Right atrium auricular region (tissue), 2 donors: ENCODE results near the gene ARL8B. TPM values are rescaled to one million over a fixed set of nuclear protein-coding genes. Genes with fewer than 3 reads are reported as not detected.

Source experiments
- DNase-seq: peaks from one replicate; pipeline ENCODE4 v3.0.0-alpha.2; 2019; ENCODE audit warnings: low spot score
- H3K27ac ChIP-seq, 2 donors: fragments of 200-600 bp; sonication (generic); 1 replicate in 1 of 2; 2 replicates in 1 of 2; pipeline ENCODE4 v1.5.1; 2016 to 2019
- H3K27me3 ChIP-seq, 2 donors: fragments of 200-600 bp; sonication (generic); one replicate each; pipeline versions ENCODE4 v1.5.1 to v1.6.0; 2017 to 2019
- H3K36me3 ChIP-seq: fragments of 200-600 bp; sonication (generic); one replicate; pipeline ENCODE4 v1.5.1; 2016
- H3K4me1 ChIP-seq, 2 donors: fragments of 200-600 bp; sonication (generic); one replicate each; pipeline versions ENCODE4 v1.5.1 to v1.6.0; 2017 to 2019
- H3K4me3 ChIP-seq, 2 donors: fragments of 200-600 bp; sonication (generic); 1 replicate in 1 of 2; 2 replicates in 1 of 2; pipeline ENCODE4 v1.5.1; 2017 to 2019; ENCODE audit warnings: mild to moderate bottlenecking in 1 of 2, moderate library complexity in 1 of 2
- H3K9me3 ChIP-seq, 2 donors: fragments of 200-600 bp; sonication (generic); one replicate each; pipeline ENCODE4 v1.5.1; 2019
- total RNA-seq, 2 donors: library from RNA; depleted of rRNA; stranded (reverse); fragments of >200 nt; gene quantifications; one replicate each; pipeline ENCODE4 v1.1.0, GENCODE V29; 2016
- TF ChIP-seq, protein P1 (sequence below), 2 donors: fragments of 200-600 bp; sonication (generic); IDR thresholded peaks; one replicate each; pipeline ENCODE4 v1.5.1; 2019; ENCODE audit warnings: antibody characterized with exemption in 2 of 2

The ARL8B gene
- total RNA-seq, 2 donors from 2014 or later = 33.9 to 35.6 TPM

DNA sequence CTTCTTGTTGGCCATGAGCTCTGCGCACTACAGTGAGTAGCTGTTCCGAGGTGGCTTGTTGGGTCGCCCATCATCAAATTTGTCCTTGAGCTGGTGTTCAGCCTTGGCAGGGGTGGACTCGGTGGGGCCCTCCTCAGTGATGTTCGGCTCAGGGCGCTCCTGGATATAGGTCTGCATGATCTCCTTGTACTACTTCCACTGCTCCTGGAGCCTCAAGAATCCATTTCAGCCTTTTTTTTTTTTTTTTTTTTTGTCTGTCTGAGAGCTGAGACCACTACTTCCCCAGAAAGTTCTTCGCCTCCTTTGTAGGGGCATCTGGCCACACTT is 39.3 kb upstream of the ARL8B start:
- Histone ChIP-seq H3K4me3 (no peak overlapping the region), H3K4me1 (no peaks in the 10 kb centered on the region), H3K27ac (no peak overlapping the region), H3K9me3 (no peaks in the 10 kb centered on the region), H3K27me3 (no peaks in the 10 kb centered on the region), H3K36me3 (no peaks in the 10 kb centered on the region)
- TF ChIP-seq, protein P1, sequence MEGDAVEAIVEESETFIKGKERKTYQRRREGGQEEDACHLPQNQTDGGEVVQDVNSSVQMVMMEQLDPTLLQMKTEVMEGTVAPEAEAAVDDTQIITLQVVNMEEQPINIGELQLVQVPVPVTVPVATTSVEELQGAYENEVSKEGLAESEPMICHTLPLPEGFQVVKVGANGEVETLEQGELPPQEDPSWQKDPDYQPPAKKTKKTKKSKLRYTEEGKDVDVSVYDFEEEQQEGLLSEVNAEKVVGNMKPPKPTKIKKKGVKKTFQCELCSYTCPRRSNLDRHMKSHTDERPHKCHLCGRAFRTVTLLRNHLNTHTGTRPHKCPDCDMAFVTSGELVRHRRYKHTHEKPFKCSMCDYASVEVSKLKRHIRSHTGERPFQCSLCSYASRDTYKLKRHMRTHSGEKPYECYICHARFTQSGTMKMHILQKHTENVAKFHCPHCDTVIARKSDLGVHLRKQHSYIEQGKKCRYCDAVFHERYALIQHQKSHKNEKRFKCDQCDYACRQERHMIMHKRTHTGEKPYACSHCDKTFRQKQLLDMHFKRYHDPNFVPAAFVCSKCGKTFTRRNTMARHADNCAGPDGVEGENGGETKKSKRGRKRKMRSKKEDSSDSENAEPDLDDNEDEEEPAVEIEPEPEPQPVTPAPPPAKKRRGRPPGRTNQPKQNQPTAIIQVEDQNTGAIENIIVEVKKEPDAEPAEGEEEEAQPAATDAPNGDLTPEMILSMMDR (IDR thresholded peaks at IDR 0.05) = no peak
- DNase-seq = no peak

DNA sequence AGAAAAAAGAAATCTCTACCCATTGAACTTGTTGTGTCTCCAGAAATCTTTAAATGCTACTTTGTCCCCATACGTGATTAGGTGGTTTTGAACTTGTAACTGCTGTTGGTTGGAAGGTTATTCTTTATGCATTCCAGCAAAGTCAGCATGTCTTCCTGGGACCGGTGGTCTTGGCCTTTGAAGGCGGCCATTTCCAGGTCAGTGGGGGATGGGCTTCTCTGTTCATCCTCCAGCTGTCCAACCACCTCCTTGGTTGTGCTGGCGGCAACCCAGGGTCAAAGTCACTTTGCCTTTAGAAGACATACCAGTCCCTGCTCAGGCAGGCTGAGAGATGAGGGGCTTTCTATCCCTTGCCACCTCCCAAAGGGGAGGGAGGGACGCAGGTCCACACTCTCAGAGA is 37.9 kb upstream of the ARL8B start:
- no peak overlapping the region for H3K27ac ChIP-seq
- H3K27me3 ChIP-seq = no peaks in the 10 kb centered on the region
- DNase-seq = no peak
- no peaks in the 10 kb centered on the region for H3K4me1 ChIP-seq
- no peaks in the 10 kb centered on the region for H3K36me3 ChIP-seq
- H3K9me3 ChIP-seq = no peaks in the 10 kb centered on the region
- no peak overlapping the region for H3K4me3 ChIP-seq
- TF ChIP-seq, protein P1 (IDR thresholded peaks at IDR 0.05) = no peak

DNA sequence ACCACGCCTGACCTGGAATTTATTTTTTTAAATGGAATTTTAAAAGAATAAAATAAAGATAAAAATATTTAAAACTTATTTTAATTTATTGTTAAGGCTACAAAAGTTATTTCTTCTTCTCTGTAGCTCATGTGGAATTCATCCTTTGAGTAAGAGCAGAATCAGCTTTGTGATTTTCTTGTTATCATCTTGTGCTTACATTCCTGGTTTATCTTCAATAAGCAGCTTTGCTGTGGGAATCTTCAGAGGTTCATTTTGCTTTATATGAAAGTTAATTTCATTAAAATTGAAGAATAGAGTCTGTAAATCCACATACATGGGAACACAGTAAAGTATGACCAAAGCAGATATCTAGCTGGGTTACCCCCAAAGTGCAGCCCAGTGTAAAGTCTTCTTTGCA is 35.4 kb upstream of the ARL8B start:
- H3K4me3 ChIP-seq = no peak overlapping the region
- no peaks in the 10 kb centered on the region for H3K4me1 ChIP-seq
- H3K27ac ChIP-seq = no peak overlapping the region
- no peaks in the 10 kb centered on the region for H3K27me3 ChIP-seq
- TF ChIP-seq, protein P1 (IDR thresholded peaks at IDR 0.05) = no peak
- H3K9me3 ChIP-seq = no peaks in the 10 kb centered on the region
- H3K36me3 ChIP-seq = no peaks in the 10 kb centered on the region
- DNase-seq = no peak

DNA sequence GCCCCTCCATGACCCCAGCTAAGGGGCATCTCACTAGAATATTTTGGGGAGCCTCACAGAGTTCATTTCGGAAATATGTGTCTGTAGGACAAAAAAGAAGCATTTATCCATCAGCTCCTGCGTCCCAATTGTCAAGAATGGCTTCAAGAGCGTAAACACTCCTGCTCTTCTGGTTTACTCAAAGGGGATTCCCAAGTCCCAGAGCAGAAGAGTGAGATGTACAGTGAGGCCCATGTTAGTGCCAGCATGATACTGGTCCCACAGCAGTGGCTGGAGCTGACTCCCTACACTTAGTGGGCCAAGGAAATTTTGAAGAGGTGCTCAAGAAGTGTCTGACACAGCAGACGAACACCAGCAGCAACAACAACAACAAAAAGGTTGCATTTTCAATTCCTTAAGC is 34.9 kb upstream of the ARL8B start:
- H3K27me3 ChIP-seq = no peaks in the 10 kb centered on the region
- DNase-seq = no peak
- H3K27ac ChIP-seq = no peak overlapping the region
- H3K9me3 ChIP-seq = no peaks in the 10 kb centered on the region
- H3K4me3 ChIP-seq = no peak overlapping the region
- H3K4me1 ChIP-seq = no peaks in the 10 kb centered on the region
- TF ChIP-seq, protein P1 (IDR thresholded peaks at IDR 0.05) = no peak
- H3K36me3 ChIP-seq = no peaks in the 10 kb centered on the region

DNA sequence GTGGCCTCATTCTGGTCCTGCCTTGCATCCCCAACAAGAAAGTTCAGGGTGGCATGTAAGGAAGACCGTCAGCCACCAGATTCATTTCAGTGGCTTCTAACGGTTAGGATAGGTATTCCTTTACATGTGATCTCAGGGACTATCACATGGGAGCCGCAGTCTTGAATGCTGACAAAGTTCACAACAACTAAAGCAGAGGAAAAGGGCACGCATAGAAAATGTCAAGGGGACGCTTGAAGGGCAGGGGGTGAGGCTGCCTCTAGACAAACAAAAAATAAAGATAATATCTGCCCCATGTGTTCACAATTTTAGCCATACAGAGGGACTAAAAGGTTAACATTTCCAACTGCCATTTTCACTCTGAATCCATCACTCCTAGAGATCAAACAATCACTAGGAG is 31.9 kb upstream of the ARL8B start:
- H3K4me3 ChIP-seq = no peak overlapping the region
- no peaks in the 10 kb centered on the region for H3K9me3 ChIP-seq
- H3K4me1 ChIP-seq = no peaks in the 10 kb centered on the region
- no peak for DNase-seq
- no peaks in the 10 kb centered on the region for H3K27me3 ChIP-seq
- no peak overlapping the region for H3K27ac ChIP-seq
- TF ChIP-seq, protein P1 (IDR thresholded peaks at IDR 0.05) = no peak
- H3K36me3 ChIP-seq = no peaks in the 10 kb centered on the region

DNA sequence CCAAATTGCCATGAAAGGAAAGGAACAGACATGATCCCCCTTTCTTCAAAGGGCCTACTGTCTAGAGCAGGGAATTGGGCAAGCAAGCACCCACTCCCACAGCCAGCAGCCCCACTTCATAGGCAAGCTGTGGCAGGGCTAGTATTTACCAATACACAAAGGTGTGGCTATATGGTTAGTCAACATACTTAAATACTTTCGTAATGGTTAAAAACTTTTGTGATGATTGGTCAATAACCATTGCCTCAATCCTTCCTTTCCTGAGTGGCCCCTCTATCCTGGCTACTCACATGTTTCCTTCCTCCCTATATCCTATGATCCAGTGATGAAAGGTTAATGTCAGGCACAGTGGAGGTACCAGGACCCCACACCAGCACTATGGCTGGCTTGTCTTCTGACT is 30.1 kb upstream of the ARL8B start:
- no peak overlapping the region for H3K4me3 ChIP-seq
- H3K27ac ChIP-seq = no peak overlapping the region
- no peaks in the 10 kb centered on the region for H3K27me3 ChIP-seq
- TF ChIP-seq, protein P1 (IDR thresholded peaks at IDR 0.05) = no peak
- no peaks in the 10 kb centered on the region for H3K9me3 ChIP-seq
- peaks cover 0 to 12% of the 10 kb centered on the region in 2 donors for H3K4me1 ChIP-seq
- no peaks in the 10 kb centered on the region for H3K36me3 ChIP-seq
- no peak for DNase-seq
